ENCODE data around the gene STUM. TPM values are rescaled to one million over a fixed set of nuclear protein-coding genes. Genes with fewer than 3 reads are reported as not detected.

STUM gene
- total RNA-seq, 1 donor from 2014 or later = 0.55 TPM

GRCh38 chr1:226632169-226632879 is 83.8 kb downstream of the STUM start:
- no peak for DNase-seq (ENCODE audit: low spot score, unreplicated experiment)
- H3K9me3 Mint-ChIP-seq (ENCODE audit: low read depth) = no peaks in the 10 kb centered on the region
- H3K36me3 Mint-ChIP-seq (ENCODE audit: insufficient read depth) = peaks cover 2% of the 10 kb centered on the region
- H3K4me1 Mint-ChIP-seq (ENCODE audit: low read depth) = no peaks in the 10 kb centered on the region
- no peak overlapping the region for H3K4me3 Mint-ChIP-seq (ENCODE audit: low read depth)
- no peak for TF ChIP-seq CTCF (IDR thresholded peaks at IDR 0.05; ENCODE audit: unreplicated experiment)
- peaks cover 5% of the 10 kb centered on the region for H3K27me3 Mint-ChIP-seq
- peak overlapping the region; percentile 56 for H3K27ac Mint-ChIP-seq

- Mint-ChIP-seq H3K4me3 (ENCODE audit: low read depth) (no peak overlapping the region), H3K27me3 (no peaks in the 10 kb centered on the region), H3K36me3 (ENCODE audit: insufficient read depth) (peaks cover 2% of the 10 kb centered on the region), H3K9me3 (ENCODE audit: low read depth) (no peaks in the 10 kb centered on the region), H3K4me1 (ENCODE audit: low read depth) (no peaks in the 10 kb centered on the region), H3K27ac (no peak overlapping the region)
- no peak for TF ChIP-seq CTCF (IDR thresholded peaks at IDR 0.05; ENCODE audit: unreplicated experiment)
- no peak for DNase-seq (ENCODE audit: low spot score, unreplicated experiment)
These were observed 84.4 kb downstream of the STUM start for GRCh38 chr1:226632922-226633351.

GRCh38 chr1:226633541-226634165 is 85.1 kb downstream of the STUM start:
- no peak for TF ChIP-seq CTCF (IDR thresholded peaks at IDR 0.05; ENCODE audit: unreplicated experiment)
- H3K36me3 Mint-ChIP-seq (ENCODE audit: insufficient read depth) = peaks cover 2% of the 10 kb centered on the region
- no peaks in the 10 kb centered on the region for H3K27me3 Mint-ChIP-seq
- H3K27ac Mint-ChIP-seq = no peak overlapping the region
- H3K4me1 Mint-ChIP-seq (ENCODE audit: low read depth) = no peaks in the 10 kb centered on the region
- no peak overlapping the region for H3K4me3 Mint-ChIP-seq (ENCODE audit: low read depth)
- H3K9me3 Mint-ChIP-seq (ENCODE audit: low read depth) = no peaks in the 10 kb centered on the region
- DNase-seq (ENCODE audit: low spot score, unreplicated experiment) = no peak

- DNase-seq (ENCODE audit: low spot score, unreplicated experiment) = peak; percentile 74
- no peaks in the 10 kb centered on the region for H3K4me1 Mint-ChIP-seq (ENCODE audit: low read depth)
- peak; percentile 98 for TF ChIP-seq CTCF (IDR thresholded peaks at IDR 0.05; ENCODE audit: unreplicated experiment)
- H3K36me3 Mint-ChIP-seq (ENCODE audit: insufficient read depth) = peaks cover 2% of the 10 kb centered on the region
- no peak overlapping the region for H3K4me3 Mint-ChIP-seq (ENCODE audit: low read depth)
- no peaks in the 10 kb centered on the region for H3K9me3 Mint-ChIP-seq (ENCODE audit: low read depth)
- no peak overlapping the region for H3K27ac Mint-ChIP-seq
- H3K27me3 Mint-ChIP-seq = no peaks in the 10 kb centered on the region
These were observed 85.6 kb downstream of the STUM start for GRCh38 chr1:226634166-226634588.

GRCh38 chr1:226634611-226635246 is 86.2 kb downstream of the STUM start:
- no peaks in the 10 kb centered on the region for H3K27me3 Mint-ChIP-seq
- no peaks in the 10 kb centered on the region for H3K9me3 Mint-ChIP-seq (ENCODE audit: low read depth)
- peaks cover 2% of the 10 kb centered on the region for H3K36me3 Mint-ChIP-seq (ENCODE audit: insufficient read depth)
- H3K4me3 Mint-ChIP-seq (ENCODE audit: low read depth) = no peak overlapping the region
- no peak for DNase-seq (ENCODE audit: low spot score, unreplicated experiment)
- TF ChIP-seq CTCF (IDR thresholded peaks at IDR 0.05; ENCODE audit: unreplicated experiment) = no peak
- peak overlapping the region; percentile 52 for H3K27ac Mint-ChIP-seq
- H3K4me1 Mint-ChIP-seq (ENCODE audit: low read depth) = no peaks in the 10 kb centered on the region
